ENCODE results near the gene PAGR1.

- TF ChIP-seq ESRRA (CRISPR knock-in tag; IDR thresholded peaks at IDR 0.05; ENCODE audit: borderline replicate concordance), result no peak
- no peak for TF ChIP-seq CTCF (IDR thresholded peaks at IDR 0.05)
- TF ChIP-seq E2F5 (CRISPR knock-in tag; IDR thresholded peaks at IDR 0.05), result no peak
- TF ChIP-seq CREB1 (CRISPR knock-in tag; IDR thresholded peaks at IDR 0.05), result no peak
- TF ChIP-seq RORB (CRISPR knock-in tag; IDR thresholded peaks at IDR 0.05), result no peak
- TF ChIP-seq E2F4 (CRISPR knock-in tag; IDR thresholded peaks at IDR 0.05; ENCODE audit: borderline replicate concordance, low read depth), result no peak
- no peak for TF ChIP-seq MAX (CRISPR knock-in tag; IDR thresholded peaks at IDR 0.05)
- TF ChIP-seq FOXJ3 (CRISPR knock-in tag; IDR thresholded peaks at IDR 0.05; ENCODE audit: borderline replicate concordance), result no peak
- no peak for TF ChIP-seq CREM (CRISPR knock-in tag; IDR thresholded peaks at IDR 0.05)
- TF ChIP-seq NFYB (CRISPR knock-in tag; conservative IDR thresholded peaks at IDR 0.05; ENCODE audit: low read depth), result no peak
- TF ChIP-seq SP1 (CRISPR knock-in tag; conservative IDR thresholded peaks at IDR 0.05), result no peak
- TF ChIP-seq HMGXB4 (CRISPR knock-in tag; IDR thresholded peaks at IDR 0.05), result no peak
Measured at GRCh38 chr16:29840240-29840639, 24.3 kb downstream of the PAGR1 start.
